Activated CD4-positive, alpha-beta memory T cell treated with anti-CD3 and anti-CD28 coated beads for 36 hours (primary cell): ENCODE data around the gene TGFBR2. TPM values are rescaled to one million over a fixed set of nuclear protein-coding genes. Genes with fewer than 3 reads are reported as not detected.

Source experiments
- CTCF ChIA-PET: fragments of 350-600 bp; sonication (Branson Sonifier 250); formaldehyde crosslinking; loops from one replicate; lab custom pipeline; 2021; ENCODE audit warnings: antibody characterized with exemption, inconsistent platforms; lab: Charles Lee
- POLR2A ChIA-PET: fragments of 350-600 bp; sonication (Branson Sonifier 250); formaldehyde crosslinking; loops from one replicate; lab custom pipeline; 2021; ENCODE audit warnings: antibody characterized with exemption; lab: Charles Lee
- DNase-seq: peaks from one replicate; pipeline ENCODE4 v3.0.0-alpha.2; 2020
- H3K27ac Mint-ChIP-seq: one replicate; pipeline ENCODE4 v1.8.0; 2021; ENCODE audit warnings: mixed read lengths
- H3K27me3 Mint-ChIP-seq: one replicate; pipeline ENCODE4 v1.8.0; 2021; ENCODE audit warnings: mixed read lengths
- H3K36me3 Mint-ChIP-seq: one replicate; pipeline ENCODE4 v1.8.0; 2021; ENCODE audit warnings: mixed read lengths
- H3K4me1 Mint-ChIP-seq: one replicate; pipeline ENCODE4 v1.8.0; 2021; ENCODE audit warnings: low read depth, mixed read lengths
- H3K4me3 Mint-ChIP-seq: one replicate; pipeline ENCODE4 v1.8.0; 2021; ENCODE audit warnings: mild to moderate bottlenecking, mixed read lengths
- H3K9me3 Mint-ChIP-seq: one replicate; pipeline ENCODE4 v1.8.0; 2021; ENCODE audit warnings: mixed read lengths
- intact Hi-C: fragments of 100-400 bp; cut with micrococcal nuclease; formaldehyde crosslinking; loops from one replicate; pipeline ENCODE4 v1.15.1; 2023
- total RNA-seq, 2 experiments: library from RNA; stranded (reverse); gene quantifications; one replicate each; pipeline ENCODE4 v1.2.3, GENCODE V29; 2021

Gene TGFBR2
- total RNA-seq, 2 experiments from 2014 or later, result 36.8 to 37.0 TPM

GRCh38 chr3:30646961-30647752 is 40.8 kb downstream of the TGFBR2 start:
- H3K27ac Mint-ChIP-seq, result peak overlapping the region; percentile 94
- peaks cover 66% of the 10 kb centered on the region for H3K36me3 Mint-ChIP-seq
- no peak for DNase-seq
- intact Hi-C loops, result loop anchor here (10.0 kb wide), 1 partner anchor 568 kb away; no protein-coding TSS in a partner anchor
- H3K9me3 Mint-ChIP-seq, result no peaks in the 10 kb centered on the region
- H3K4me3 Mint-ChIP-seq, result no peak overlapping the region
- H3K4me1 Mint-ChIP-seq, result peaks cover 93% of the 10 kb centered on the region
- POLR2A ChIA-PET, result interaction anchor here (0.8 to 17.4 kb wide), 3 partner anchors 8 to 32 kb away, joined by 3 to 200 read pairs (median 3); no protein-coding TSS in a partner anchor
- no peaks in the 10 kb centered on the region for H3K27me3 Mint-ChIP-seq
- CTCF ChIA-PET, result interaction anchor here (1.2 to 1.9 kb wide), 3 partner anchors 9 to 46 kb away, joined by 3 to 5 read pairs (median 5); no protein-coding TSS in a partner anchor

- no peaks in the 10 kb centered on the region for H3K9me3 Mint-ChIP-seq
- no peak overlapping the region for H3K4me3 Mint-ChIP-seq
- H3K4me1 Mint-ChIP-seq, result peaks cover 96% of the 10 kb centered on the region
- H3K36me3 Mint-ChIP-seq, result peaks cover 76% of the 10 kb centered on the region
- no peak for DNase-seq
- CTCF ChIA-PET, result interaction anchor here (1.5 to 1.9 kb wide), 2 partner anchors 10 to 44 kb away, joined by 5 read pairs; no protein-coding TSS in a partner anchor
- H3K27ac Mint-ChIP-seq, result peak overlapping the region; percentile 76
- H3K27me3 Mint-ChIP-seq, result no peaks in the 10 kb centered on the region
- intact Hi-C loops, result loop anchor here (10.0 kb wide), 1 partner anchor 566 kb away; no protein-coding TSS in a partner anchor
- POLR2A ChIA-PET, result no interaction called here
Measured at GRCh38 chr3:30648670-30649357, 42.4 kb downstream of the TGFBR2 start.

- Mint-ChIP-seq H3K4me1 (peaks cover 96% of the 10 kb centered on the region), H3K27me3 (no peaks in the 10 kb centered on the region), H3K36me3 (peaks cover 84% of the 10 kb centered on the region), H3K4me3 (no peak overlapping the region), H3K27ac (peak overlapping the region; percentile 57), H3K9me3 (no peaks in the 10 kb centered on the region)
- ChIA-PET POLR2A (no interaction called here), CTCF (interaction anchor here (1.1 kb wide), 2 partner anchors 10 to 43 kb away, joined by 3 read pairs; no protein-coding TSS in a partner anchor)
- DNase-seq, result no peak
- intact Hi-C loops, result loop anchor here (10.0 kb wide), 2 partner anchors 455 to 565 kb away; no protein-coding TSS in a partner anchor
Measured at GRCh38 chr3:30649572-30650318, 43.3 kb downstream of the TGFBR2 start.

GRCh38 chr3:30650348-30650995 is 44.1 kb downstream of the TGFBR2 start:
- H3K36me3 Mint-ChIP-seq, result peaks cover 86% of the 10 kb centered on the region
- H3K9me3 Mint-ChIP-seq, result no peaks in the 10 kb centered on the region
- H3K4me3 Mint-ChIP-seq, result peak overlapping the region; percentile 14
- ChIA-PET POLR2A (no interaction called here), CTCF (interaction anchor here (1.1 kb wide), 2 partner anchors 9 to 43 kb away, joined by 3 read pairs; no protein-coding TSS in a partner anchor)
- intact Hi-C loops, result loop anchor here (10.0 kb wide), 1 partner anchor 454 kb away; no protein-coding TSS in a partner anchor
- no peaks in the 10 kb centered on the region for H3K27me3 Mint-ChIP-seq
- peak overlapping the region; percentile 57 for H3K27ac Mint-ChIP-seq
- H3K4me1 Mint-ChIP-seq, result peaks cover 96% of the 10 kb centered on the region
- no peak for DNase-seq

- Mint-ChIP-seq H3K9me3 (no peaks in the 10 kb centered on the region), H3K27me3 (no peaks in the 10 kb centered on the region), H3K36me3 (peaks cover 80% of the 10 kb centered on the region), H3K4me1 (peaks cover 96% of the 10 kb centered on the region), H3K27ac (peak overlapping the region; percentile 85), H3K4me3 (peak overlapping the region; percentile 42)
- CTCF ChIA-PET, result no interaction called here
- POLR2A ChIA-PET, result interaction anchor here (0.5 to 8.2 kb wide), 6 partner anchors 9 to 878 kb away, joined by 3 to 200 read pairs (median 3); partner anchors contain the start of genes STT3B and TGFBR2
- intact Hi-C loops, result loop anchor here (10.0 kb wide), 1 partner anchor 451 kb away; no protein-coding TSS in a partner anchor
- DNase-seq, result no peak
Measured at GRCh38 chr3:30654269-30654668, 47.9 kb downstream of the TGFBR2 start.

- peaks cover 75% of the 10 kb centered on the region for H3K36me3 Mint-ChIP-seq
- no peaks in the 10 kb centered on the region for H3K27me3 Mint-ChIP-seq
- H3K4me3 Mint-ChIP-seq, result peak overlapping the region; percentile 42
- DNase-seq, result peak; percentile 56
- ChIA-PET POLR2A (interaction anchor here (0.7 to 8.2 kb wide), 12 partner anchors 8 to 877 kb away, joined by 3 to 200 read pairs (median 4); partner anchors contain the start of genes STT3B and TGFBR2), CTCF (interaction anchor here (0.7 to 1.6 kb wide), 6 partner anchors 10 to 43 kb away, joined by 3 to 6 read pairs (median 3); no protein-coding TSS in a partner anchor)
- peak overlapping the region; percentile 85 for H3K27ac Mint-ChIP-seq
- intact Hi-C loops, result loop anchor here (1.0 to 10.0 kb wide), 6 partner anchors 11 to 450 kb away; no protein-coding TSS in a partner anchor
- H3K4me1 Mint-ChIP-seq, result peaks cover 95% of the 10 kb centered on the region
- H3K9me3 Mint-ChIP-seq, result no peaks in the 10 kb centered on the region
Measured at GRCh38 chr3:30655187-30655812, 48.9 kb downstream of the TGFBR2 start.

GRCh38 chr3:30656624-30657141 is 50.3 kb downstream of the TGFBR2 start:
- Mint-ChIP-seq H3K27me3 (no peaks in the 10 kb centered on the region), H3K9me3 (no peaks in the 10 kb centered on the region), H3K4me3 (peak overlapping the region; percentile 35), H3K4me1 (peaks cover 96% of the 10 kb centered on the region), H3K36me3 (peaks cover 73% of the 10 kb centered on the region), H3K27ac (peak overlapping the region; percentile 85)
- no peak for DNase-seq
- POLR2A ChIA-PET, result interaction anchor here (1.0 to 8.2 kb wide), 5 partner anchors 10 to 45 kb away, joined by 3 to 200 read pairs (median 6); partner anchors contain the start of gene TGFBR2
- intact Hi-C loops, result loop anchor here (5.0 to 10.0 kb wide), 2 partner anchors 36 to 448 kb away; no protein-coding TSS in a partner anchor
- CTCF ChIA-PET, result interaction anchor here (0.5 to 1.0 kb wide), 2 partner anchors 37 to 91 kb away, joined by 3 read pairs; no protein-coding TSS in a partner anchor

- Mint-ChIP-seq H3K4me3 (no peak overlapping the region), H3K36me3 (peaks cover 73% of the 10 kb centered on the region), H3K27ac (peak overlapping the region; percentile 85), H3K4me1 (peaks cover 97% of the 10 kb centered on the region), H3K27me3 (no peaks in the 10 kb centered on the region), H3K9me3 (no peaks in the 10 kb centered on the region)
- DNase-seq, result peak; percentile 56
- POLR2A ChIA-PET, result interaction anchor here (0.7 to 8.2 kb wide), 14 partner anchors 9 to 310 kb away, joined by 3 to 200 read pairs (median 8); partner anchors contain the start of gene TGFBR2
- CTCF ChIA-PET, result interaction anchor here (0.6 to 2.9 kb wide), 10 partner anchors 10 to 157 kb away, joined by 3 to 18 read pairs (median 7); partner anchors contain the start of gene TGFBR2
- intact Hi-C loops, result loop anchor here (1.0 to 10.0 kb wide), 6 partner anchors 9 to 447 kb away; no protein-coding TSS in a partner anchor
Measured at GRCh38 chr3:30657914-30658313, 51.5 kb downstream of the TGFBR2 start.

- CTCF ChIA-PET, result interaction anchor here (0.6 to 2.9 kb wide), 14 partner anchors 8 to 158 kb away, joined by 3 to 18 read pairs (median 5); partner anchors contain the start of gene TGFBR2
- no peaks in the 10 kb centered on the region for H3K27me3 Mint-ChIP-seq
- peak overlapping the region; percentile 85 for H3K27ac Mint-ChIP-seq
- POLR2A ChIA-PET, result interaction anchor here (0.7 to 8.2 kb wide), 15 partner anchors 8 to 311 kb away, joined by 3 to 200 read pairs (median 7); partner anchors contain the start of gene TGFBR2
- H3K9me3 Mint-ChIP-seq, result no peaks in the 10 kb centered on the region
- peaks cover 71% of the 10 kb centered on the region for H3K36me3 Mint-ChIP-seq
- H3K4me3 Mint-ChIP-seq, result peak overlapping the region; percentile 68
- intact Hi-C loops, result loop anchor here (1.0 to 10.0 kb wide), 6 partner anchors 9 to 446 kb away; no protein-coding TSS in a partner anchor
- H3K4me1 Mint-ChIP-seq, result peaks cover 98% of the 10 kb centered on the region
- peak; percentile 72 for DNase-seq
Measured at GRCh38 chr3:30658328-30659052, 52.1 kb downstream of the TGFBR2 start.
